Activated B cell treated with CpG ODN at 0.5 μM for 24 hours (primary cell): ENCODE measurements around the gene STUM. TPM values are rescaled to one million over a fixed set of nuclear protein-coding genes. Genes with fewer than 3 reads are reported as not detected.

Experiments
- ATAC-seq: fragments of 200-7000 bp; cut with Tn5 transposase; one replicate; pipeline ENCODE4 v1.10.0; 2021; ENCODE audit warnings: low read depth, mild to moderate bottlenecking, moderate library complexity
- CTCF ChIA-PET: fragments of 350-600 bp; sonication (Branson Sonifier 250); formaldehyde crosslinking; loops from one replicate; lab custom pipeline; 2021; ENCODE audit warnings: antibody characterized with exemption; lab: Charles Lee
- POLR2A ChIA-PET: fragments of 350-600 bp; sonication (Branson Sonifier 250); formaldehyde crosslinking; loops from one replicate; lab custom pipeline; 2021; ENCODE audit warnings: antibody characterized with exemption; lab: Charles Lee
- DNase-seq: peaks from one replicate; pipeline ENCODE4 v3.0.0; 2022
- H3K27ac Mint-ChIP-seq: one replicate; pipeline ENCODE4 v1.8.0; 2020; ENCODE audit warnings: mixed read lengths
- H3K27me3 Mint-ChIP-seq: one replicate; pipeline ENCODE4 v1.8.0; 2021; ENCODE audit warnings: mixed read lengths
- H3K36me3 Mint-ChIP-seq: one replicate; pipeline ENCODE4 v1.8.0; 2021; ENCODE audit warnings: low read depth, mixed read lengths
- H3K4me1 Mint-ChIP-seq: one replicate; pipeline ENCODE4 v1.8.0; 2021; ENCODE audit warnings: mixed read lengths
- H3K4me3 Mint-ChIP-seq: one replicate; pipeline ENCODE4 v1.8.0; 2020; ENCODE audit warnings: mild to moderate bottlenecking, mixed read lengths
- H3K9me3 Mint-ChIP-seq: one replicate; pipeline ENCODE4 v1.8.0; 2020; ENCODE audit warnings: mixed read lengths
- intact Hi-C: fragments of 100-400 bp; cut with micrococcal nuclease; formaldehyde crosslinking; loops from one replicate; pipeline ENCODE4 v1.15.1; 2024
- total RNA-seq: library from RNA; stranded (reverse); gene quantifications from 2 replicates; pipeline ENCODE4 v1.2.3, GENCODE V29; 2022
- TF ChIP-seq, protein P1 (sequence below): fragments of 200-600 bp; IDR thresholded peaks from one replicate; pipeline ENCODE4 v1.8.0; 2022; ENCODE audit warnings: antibody characterized with exemption, mild to moderate bottlenecking

The STUM gene
- total RNA-seq, 1 donor from 2014 or later = 0.33 TPM

DNA sequence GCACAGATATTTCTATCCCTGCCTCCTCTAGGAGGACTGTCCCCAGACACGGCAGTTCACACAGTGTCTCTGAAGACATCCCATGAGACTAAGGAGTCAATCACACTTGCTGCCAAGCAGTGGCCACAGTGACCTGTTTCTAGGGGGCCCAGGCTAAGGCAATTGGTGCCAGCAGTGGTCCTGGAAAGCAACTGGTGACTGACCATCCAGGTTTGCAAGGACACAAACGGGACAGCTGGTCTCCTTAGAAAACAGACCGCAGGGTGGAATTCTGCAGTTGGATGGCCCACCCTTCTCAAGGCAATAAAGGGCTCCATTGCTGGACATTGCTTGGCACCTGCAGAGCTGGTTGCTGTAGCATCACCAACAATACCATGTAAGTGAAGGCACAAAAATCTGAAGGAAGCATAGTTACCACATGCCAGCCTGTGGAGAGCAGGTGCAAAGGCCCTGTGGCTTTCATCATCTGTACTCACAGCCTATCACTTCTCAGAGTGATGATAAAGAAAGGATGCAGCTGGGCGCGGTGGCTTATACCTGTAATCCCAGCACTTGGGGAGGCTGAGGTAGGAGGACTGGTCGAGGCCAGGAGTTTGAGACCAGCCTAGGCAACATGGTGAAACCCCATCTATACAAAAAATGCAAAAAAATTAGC, 81.5 kb downstream of the STUM start:
- TF ChIP-seq, protein P1, sequence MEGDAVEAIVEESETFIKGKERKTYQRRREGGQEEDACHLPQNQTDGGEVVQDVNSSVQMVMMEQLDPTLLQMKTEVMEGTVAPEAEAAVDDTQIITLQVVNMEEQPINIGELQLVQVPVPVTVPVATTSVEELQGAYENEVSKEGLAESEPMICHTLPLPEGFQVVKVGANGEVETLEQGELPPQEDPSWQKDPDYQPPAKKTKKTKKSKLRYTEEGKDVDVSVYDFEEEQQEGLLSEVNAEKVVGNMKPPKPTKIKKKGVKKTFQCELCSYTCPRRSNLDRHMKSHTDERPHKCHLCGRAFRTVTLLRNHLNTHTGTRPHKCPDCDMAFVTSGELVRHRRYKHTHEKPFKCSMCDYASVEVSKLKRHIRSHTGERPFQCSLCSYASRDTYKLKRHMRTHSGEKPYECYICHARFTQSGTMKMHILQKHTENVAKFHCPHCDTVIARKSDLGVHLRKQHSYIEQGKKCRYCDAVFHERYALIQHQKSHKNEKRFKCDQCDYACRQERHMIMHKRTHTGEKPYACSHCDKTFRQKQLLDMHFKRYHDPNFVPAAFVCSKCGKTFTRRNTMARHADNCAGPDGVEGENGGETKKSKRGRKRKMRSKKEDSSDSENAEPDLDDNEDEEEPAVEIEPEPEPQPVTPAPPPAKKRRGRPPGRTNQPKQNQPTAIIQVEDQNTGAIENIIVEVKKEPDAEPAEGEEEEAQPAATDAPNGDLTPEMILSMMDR = no peak
- no peak overlapping the region for H3K27ac Mint-ChIP-seq
- peak; percentile 10 for DNase-seq
- no peaks in the 10 kb centered on the region for H3K27me3 Mint-ChIP-seq
- no peak for ATAC-seq
- peaks cover 42% of the 10 kb centered on the region for H3K36me3 Mint-ChIP-seq
- H3K9me3 Mint-ChIP-seq = peaks cover 4% of the 10 kb centered on the region
- H3K4me1 Mint-ChIP-seq = peaks cover 80% of the 10 kb centered on the region
- ChIA-PET POLR2A (interaction anchor here (0.6 to 1.0 kb wide), 2 partner anchors 24 to 91 kb away, joined by 3 read pairs; no protein-coding TSS in a partner anchor), CTCF (interaction anchor here (2.1 to 8.4 kb wide), 2 partner anchors 58 to 197 kb away, joined by 7 to 91 read pairs; no protein-coding TSS in a partner anchor)
- intact Hi-C loops = loop anchor here (5.0 kb wide), 3 partner anchors 242 to 912 kb away; partner anchors contain the start of gene PSEN2
- H3K4me3 Mint-ChIP-seq = no peak overlapping the region

DNA sequence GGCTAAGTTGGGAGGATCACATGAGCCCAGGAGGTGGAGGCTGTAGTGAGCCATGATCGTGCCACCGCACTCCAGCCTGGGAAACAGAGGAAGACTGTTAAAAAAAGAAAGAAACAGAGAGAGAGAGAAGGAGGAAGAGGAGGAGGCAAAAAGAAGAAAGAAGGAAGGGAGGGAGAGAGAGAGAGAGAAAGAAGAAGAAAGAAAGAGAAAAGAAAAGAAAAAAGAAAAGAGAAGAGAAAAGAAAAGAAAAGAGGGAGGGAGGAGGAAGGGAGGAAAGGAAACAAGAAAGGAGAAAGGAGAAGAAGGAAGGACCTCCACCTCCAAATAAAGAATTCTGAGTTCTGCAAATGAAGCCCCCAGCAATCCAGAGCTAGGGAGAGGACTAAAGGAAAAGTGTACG, 82.0 kb downstream of the STUM start:
- Mint-ChIP-seq H3K36me3 (peaks cover 47% of the 10 kb centered on the region), H3K27me3 (no peaks in the 10 kb centered on the region), H3K9me3 (peaks cover 4% of the 10 kb centered on the region), H3K4me3 (no peak overlapping the region), H3K4me1 (peaks cover 82% of the 10 kb centered on the region), H3K27ac (no peak overlapping the region)
- DNase-seq (no peak), ATAC-seq (no peak)
- CTCF ChIA-PET = interaction anchor here (2.1 to 8.4 kb wide), 2 partner anchors 57 to 196 kb away, joined by 7 to 91 read pairs; no protein-coding TSS in a partner anchor
- POLR2A ChIA-PET = interaction anchor here (0.6 to 1.0 kb wide), 2 partner anchors 24 to 91 kb away, joined by 3 read pairs; no protein-coding TSS in a partner anchor
- intact Hi-C loops = loop anchor here (5.0 kb wide), 1 partner anchor 242 kb away; the partner anchor contains the start of gene PSEN2
- TF ChIP-seq, protein P1 = no peak

DNA sequence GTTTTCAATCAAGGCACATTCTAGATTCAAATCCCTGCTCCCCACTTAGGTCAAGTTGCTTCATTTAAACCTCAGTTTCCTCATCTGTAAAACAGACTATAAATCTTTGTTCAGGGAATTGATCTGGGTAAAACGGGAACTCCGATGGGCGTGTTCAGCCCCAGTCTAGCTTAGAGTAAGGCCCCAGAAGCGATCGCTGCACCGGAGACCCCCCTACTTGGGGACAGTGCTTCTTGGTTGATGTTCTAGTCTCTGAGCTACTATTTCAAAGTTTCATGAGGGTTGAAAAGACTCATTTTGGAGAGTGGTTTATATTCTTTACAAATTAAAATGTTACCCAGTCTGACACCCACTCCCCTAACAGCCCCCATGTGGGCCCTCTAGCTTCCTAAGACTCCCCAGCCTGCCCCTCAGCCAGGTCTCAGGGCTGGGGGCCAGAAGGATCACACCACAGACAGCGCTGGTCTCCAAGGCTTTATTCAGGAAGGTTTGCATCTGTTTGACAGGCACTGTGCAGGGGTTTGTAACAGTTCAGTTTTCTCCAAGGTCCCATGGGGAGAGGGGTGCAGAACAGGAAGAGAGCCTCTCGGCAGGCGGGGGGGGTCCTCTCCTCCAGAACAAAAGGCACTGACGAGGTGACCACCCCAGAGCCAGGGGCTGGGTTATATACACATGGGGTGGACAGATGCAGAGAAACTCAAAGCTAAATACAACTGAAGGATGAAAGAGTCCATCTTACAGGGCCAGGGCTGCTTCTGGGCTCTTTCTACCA, 82.9 kb downstream of the STUM start:
- CTCF ChIA-PET = interaction anchor here (2.1 to 8.4 kb wide), 2 partner anchors 57 to 195 kb away, joined by 7 to 91 read pairs; no protein-coding TSS in a partner anchor
- ATAC-seq = no peak
- no peaks in the 10 kb centered on the region for H3K27me3 Mint-ChIP-seq
- intact Hi-C loops = loop anchor here (5.0 kb wide), 1 partner anchor 241 kb away; the partner anchor contains the start of gene PSEN2
- TF ChIP-seq, protein P1 = no peak
- peak overlapping the region; percentile 72 for H3K27ac Mint-ChIP-seq
- DNase-seq = peak; percentile 12
- peaks cover 55% of the 10 kb centered on the region for H3K36me3 Mint-ChIP-seq
- POLR2A ChIA-PET = no interaction called here
- H3K4me3 Mint-ChIP-seq = no peak overlapping the region
- peaks cover 4% of the 10 kb centered on the region for H3K9me3 Mint-ChIP-seq
- H3K4me1 Mint-ChIP-seq = peaks cover 81% of the 10 kb centered on the region

GRCh38 chr1:226632169-226632879, 83.8 kb downstream of the STUM start:
- ATAC-seq = no peak
- H3K27ac Mint-ChIP-seq = peak overlapping the region; percentile 89
- TF ChIP-seq, protein P1 = no peak
- H3K9me3 Mint-ChIP-seq = peaks cover 4% of the 10 kb centered on the region
- peaks cover 81% of the 10 kb centered on the region for H3K4me1 Mint-ChIP-seq
- ChIA-PET POLR2A (interaction anchor here (0.8 to 4.3 kb wide), 14 partner anchors 12 to 250 kb away, joined by 3 to 35 read pairs (median 8); partner anchors contain the start of gene ITPKB), CTCF (interaction anchor here (0.8 to 8.4 kb wide), 8 partner anchors 12 to 280 kb away, joined by 3 to 91 read pairs (median 6); no protein-coding TSS in a partner anchor)
- peak; percentile 15 for DNase-seq
- intact Hi-C loops = loop anchor here (5.0 kb wide), 1 partner anchor 240 kb away; the partner anchor contains the start of gene PSEN2
- H3K4me3 Mint-ChIP-seq = peak overlapping the region; percentile 55
- peaks cover 65% of the 10 kb centered on the region for H3K36me3 Mint-ChIP-seq
- H3K27me3 Mint-ChIP-seq = no peaks in the 10 kb centered on the region
